IMR-90 (cell line): ENCODE data around the gene TIGAR. TPM values are rescaled to one million over a fixed set of nuclear protein-coding genes. Genes with fewer than 3 reads are reported as not detected.

Experiments used
- ATAC-seq: fragments of 200-7000 bp; cut with Tn5 transposase; 2 replicates; pipeline ENCODE4 v1.9.1; 2020; ENCODE audit warnings: low read depth, mild to moderate bottlenecking, moderate library complexity
- BruUV-seq: library from RNA; stranded (reverse); fragments of 400-500 nt; replicated peaks from 2 replicates; lab custom pipeline; 2021; lab: Mats Ljungman, UMichigan
- CTCF ChIA-PET: fragments of 300-600 bp; formaldehyde crosslinking; extraction: SDS; loops from one replicate; lab custom pipeline; 2021; ENCODE audit warnings: antibody characterized with exemption; lab: Yijun Ruan, JAX
- POLR2A ChIA-PET: fragments of 300-600 bp; sonication (Branson Sonifier 250); formaldehyde crosslinking; loops from one replicate; lab custom pipeline; 2022; ENCODE audit warnings: antibody characterized with exemption; ENCODE audit not compliant: unreplicated experiment; lab: Charles Lee
- DNase-seq: peaks from one replicate; pipeline ENCODE4 v3.0.0; 2013
- H2AFZ ChIP-seq: replicated peaks from 2 replicates; pipeline ENCODE3; 2013; ENCODE audit warnings: low read length, mild to moderate bottlenecking; ENCODE audit not compliant: poor library complexity
- H2AK5ac ChIP-seq: 2 replicates; pipeline ENCODE4 v1.6.1; 2013; ENCODE audit warnings: low read depth, low read length, inconsistent platforms
- H2AK9ac ChIP-seq: replicated peaks from 2 replicates; pipeline ENCODE3; 2013; ENCODE audit warnings: mild to moderate bottlenecking, low read depth, low read length, moderate library complexity; ENCODE audit not compliant: poor library complexity
- H2BK120ac ChIP-seq: 2 replicates; pipeline ENCODE4 v1.6.1; 2013; ENCODE audit warnings: low read depth, low read length, inconsistent platforms
- H2BK15ac ChIP-seq: 3 replicates; pipeline ENCODE4 v1.6.1; 2013; ENCODE audit warnings: low read depth, low read length, inconsistent platforms
- H2BK20ac ChIP-seq: 2 replicates; pipeline ENCODE4 v1.6.1; 2013; ENCODE audit warnings: low read depth, mild to moderate bottlenecking, inconsistent platforms, low read length, moderate library complexity
- H2BK5ac ChIP-seq: 2 replicates; pipeline ENCODE4 v1.6.1; 2013; ENCODE audit warnings: mild to moderate bottlenecking, low read depth, low read length, inconsistent platforms; ENCODE audit not compliant: poor library complexity, severe bottlenecking
- H3K14ac ChIP-seq: replicated peaks from 2 replicates; pipeline ENCODE4 v1.6.1; 2013; ENCODE audit warnings: low read depth, low read length, inconsistent platforms
- H3K18ac ChIP-seq: 2 replicates; pipeline ENCODE4 v1.6.1; 2013; ENCODE audit warnings: low read depth, low read length, control low read depth
- H3K23ac ChIP-seq: 2 replicates; pipeline ENCODE4 v1.6.1; 2013; ENCODE audit warnings: low read depth, low read length, inconsistent platforms
- H3K27ac ChIP-seq: 2 replicates; pipeline ENCODE4 v1.5.1; 2013; ENCODE audit warnings: mild to moderate bottlenecking, control low read depth, low read length; ENCODE audit not compliant: insufficient read depth
- H3K27me3 ChIP-seq: 2 replicates; pipeline ENCODE4 v1.6.1; 2013; ENCODE audit warnings: low read length; ENCODE audit not compliant: control insufficient read depth, insufficient read depth
- H3K36me3 ChIP-seq: 2 replicates; pipeline ENCODE4 v1.6.1; 2013; ENCODE audit warnings: low read length, mixed read lengths; ENCODE audit not compliant: control insufficient read depth, insufficient read depth
- H3K4ac ChIP-seq: 2 replicates; pipeline ENCODE4 v1.6.1; 2013; ENCODE audit warnings: low read depth, low read length, inconsistent platforms
- H3K4me1 ChIP-seq: 2 replicates; pipeline ENCODE4 v1.6.1; 2013; ENCODE audit warnings: low read length, mixed read lengths; ENCODE audit not compliant: control insufficient read depth, insufficient read depth
- H3K4me2 ChIP-seq: 2 replicates; pipeline ENCODE4 v1.6.1; 2013; ENCODE audit warnings: low read depth, mild to moderate bottlenecking, control low read depth, low read length, moderate library complexity
- H3K4me3 ChIP-seq: 2 replicates; pipeline ENCODE4 v1.5.1; 2013; ENCODE audit warnings: low read depth, mild to moderate bottlenecking, control low read depth, low read length, moderate library complexity; ENCODE audit not compliant: insufficient read depth
- H3K56ac ChIP-seq: 2 replicates; pipeline ENCODE4 v1.6.1; 2013; ENCODE audit warnings: low read length, inconsistent platforms; ENCODE audit not compliant: insufficient read depth; ENCODE audit errors: extremely low read depth
- H3K79me1 ChIP-seq, 2 experiments: 2 replicates each; pipeline ENCODE4 v1.6.1; 2013; ENCODE audit warnings: low read length in 2 of 2, inconsistent platforms in 1 of 2, low read depth in 1 of 2
- H3K9ac ChIP-seq: 2 replicates; pipeline ENCODE4 v1.6.1; 2013; ENCODE audit warnings: low read depth, low read length, control low read depth
- H3K9me1 ChIP-seq: 2 replicates; pipeline ENCODE4 v1.6.1; 2013; ENCODE audit warnings: low read length, inconsistent platforms; ENCODE audit not compliant: insufficient read depth
- H3K9me3 ChIP-seq: 2 replicates; pipeline ENCODE4 v1.6.1; 2013; ENCODE audit warnings: low read length; ENCODE audit not compliant: control insufficient read depth, insufficient read depth
- H4K20me1 ChIP-seq: 2 replicates; pipeline ENCODE4 v1.6.1; 2013; ENCODE audit warnings: low read length, inconsistent platforms; ENCODE audit not compliant: insufficient read depth
- H4K5ac ChIP-seq: 2 replicates; pipeline ENCODE4 v1.6.1; 2013; ENCODE audit warnings: mild to moderate bottlenecking, low read depth, low read length, control low read depth
- H4K8ac ChIP-seq, 2 experiments: 2 replicates each; pipeline ENCODE4 v1.6.1; 2013; ENCODE audit warnings: low read depth in 2 of 2, low read length in 2 of 2, control low read depth in 1 of 2, inconsistent platforms in 1 of 2
- H4K91ac ChIP-seq: 2 replicates; pipeline ENCODE4 v1.6.1; 2013; ENCODE audit warnings: low read depth, low read length, inconsistent platforms; ENCODE audit not compliant: insufficient read depth
- CEBPB ChIP-seq: IDR thresholded peaks from 2 replicates; pipeline ENCODE4 v1.6.1; 2012; ENCODE audit warnings: low read depth, low read length, improper control_type of control experiment
- MAFK ChIP-seq: IDR thresholded peaks from 2 replicates; pipeline ENCODE4 v1.6.1; 2012; ENCODE audit warnings: low read depth, low read length, improper control_type of control experiment
- NFE2L2 ChIP-seq: fragments of 150-350 bp; IDR thresholded peaks from 2 replicates; pipeline ENCODE4 v1.6.1; 2016; ENCODE audit warnings: low read depth, mild to moderate bottlenecking, low read length
- RAD21 ChIP-seq: IDR thresholded peaks from 2 replicates; pipeline ENCODE4 v1.6.1; 2012; ENCODE audit warnings: low read length, improper control_type of control experiment
- RCOR1 ChIP-seq: IDR thresholded peaks from 2 replicates; pipeline ENCODE4 v1.6.1; 2012; ENCODE audit warnings: mild to moderate bottlenecking, low read length, improper control_type of control experiment; ENCODE audit not compliant: insufficient replicate concordance
- RFX5 ChIP-seq: IDR thresholded peaks from 2 replicates; pipeline ENCODE4 v1.8.0; 2012; ENCODE audit warnings: low read depth, mild to moderate bottlenecking, low read length, moderate library complexity
- SMC3 ChIP-seq: fragments of 150-350 bp; IDR thresholded peaks from 2 replicates; pipeline ENCODE4 v1.6.1; 2016; ENCODE audit warnings: low read depth, mild to moderate bottlenecking, antibody characterized with exemption, low read length, moderate library complexity
- USF2 ChIP-seq: fragments of 150-350 bp; IDR thresholded peaks from 2 replicates; pipeline ENCODE4 v1.6.1; 2017; ENCODE audit warnings: mild to moderate bottlenecking, antibody characterized with exemption, low read length, low read depth
- WGBS, 2 experiments: methylation state at CpG; one replicate each; pipeline versions ENCODE4 v1.1.5 to v1.1.7; 2013; ENCODE audit warnings: missing lambda C conversion rate in 2 of 2; ENCODE audit not compliant: insufficient read length in 1 of 2; ENCODE audit errors: extremely low coverage in 2 of 2; 5-methylcytosine and 5-hydroxymethylcytosine counted together
- dilution Hi-C: fragments of 300-500 bp; cut with HindIII; formaldehyde crosslinking; loops from one replicate; pipeline ENCODE4 v1.14.3; 2018; ENCODE audit warnings: low sequenced_read_pairs; ENCODE audit not compliant: unreplicated experiment
- in situ Hi-C: fragments of 300-500 bp; cut with MboI; formaldehyde crosslinking; loops from 3 replicates; pipeline ENCODE4 v1.14.3; 2019; ENCODE audit warnings: low sequenced_read_pairs, inconsistent platforms, mixed read lengths
- intact Hi-C: fragments of 100-400 bp; cut with micrococcal nuclease; formaldehyde crosslinking; loops from 2 replicates; pipeline ENCODE4 v1.10.0; 2022
- polyA plus RNA-seq, 3 experiments: library from polyadenylated mRNA; depleted of rRNA; stranded (reverse); fragments of >200 nt; gene quantifications; 2 replicates each; pipeline ENCODE4 v1.2.3, GENCODE V29; 2012; ENCODE audit warnings: low replicate concordance in 1 of 3
- total RNA-seq: library from RNA; depleted of rRNA; stranded (reverse); fragments of >200 nt; gene quantifications from 2 replicates; pipeline ENCODE4 v1.2.3, GENCODE V29; 2012
- TF ChIP-seq, protein P1 (sequence below): fragments of 150-350 bp; IDR thresholded peaks from 2 replicates; pipeline ENCODE4 v1.6.1; 2016; ENCODE audit warnings: low read depth, mild to moderate bottlenecking, low read length, moderate library complexity, borderline replicate concordance
- TF ChIP-seq, protein P2 (sequence below): conservative IDR thresholded peaks from 2 replicates; pipeline ENCODE4 v1.5.1; 2012; ENCODE audit warnings: mild to moderate bottlenecking, low read depth, low read length, improper control_type of control experiment

TIGAR gene
- total and polyA plus RNA-seq, 2 of the 4 experiments (the other 2 are of a cell fraction), result 7.3 to 13.7 TPM

- Histone ChIP-seq H3K9me3 (no peaks in the 10 kb centered on the region), H3K4me3 (no peak overlapping the region), H3K4ac (no peak overlapping the region), H3K56ac (no peak overlapping the region), H3K79me1 (peaks cover 28 to 30% of the 10 kb centered on the region in 2 experiments), H3K27me3 (no peaks in the 10 kb centered on the region), H2BK15ac (no peak overlapping the region), H2BK5ac (no peak overlapping the region), H2BK120ac (no peak overlapping the region), H3K4me1 (peaks cover 2% of the 10 kb centered on the region; the same call in 1 of the 2 replicates), H3K9me1 (no peaks in the 10 kb centered on the region; the same call in 1 of the 2 replicates), H3K23ac (no peak overlapping the region), H4K20me1 (peaks cover 7% of the 10 kb centered on the region; the same call in 1 of the 2 replicates), H4K91ac (no peak overlapping the region), H3K9ac (no peak overlapping the region), H4K8ac (no peak overlapping the region), H3K27ac (no peak overlapping the region), H3K18ac (no peak overlapping the region), H2AK5ac (no peak overlapping the region), H2BK20ac (no peak overlapping the region), H3K14ac (no peak overlapping the region), H2AFZ (no peak overlapping the region), H2AK9ac (no peak overlapping the region), H3K36me3 (peaks cover 3% of the 10 kb centered on the region; the same call in 1 of the 2 replicates), H3K4me2 (no peak overlapping the region), H4K5ac (no peak overlapping the region)
- no TSS peak for BruUV-seq
- no CpG with 5 or more reads among the region's 4 CpGs for WGBS, 2 experiments
- DNase-seq, result no peak
- no peak for ATAC-seq
- CTCF ChIA-PET, result interaction anchor here (0.6 to 0.7 kb wide), 2 partner anchors 216 to 419 kb away, joined by 3 read pairs; no protein-coding TSS in a partner anchor
- POLR2A ChIA-PET, result no interaction called here
- dilution Hi-C loops (no loop called here), in situ Hi-C loops (no loop called here), intact Hi-C loops (loop anchor here (5.0 kb wide), 1 partner anchor 214 kb away; the partner anchor contains the start of gene RAD51AP1)
- TF ChIP-seq USF2, result no peak
- no peak for TF ChIP-seq RFX5
- no peak for TF ChIP-seq SMC3
- no peak for TF ChIP-seq MAFK
- no peak for TF ChIP-seq RAD21
- TF ChIP-seq, protein P1, sequence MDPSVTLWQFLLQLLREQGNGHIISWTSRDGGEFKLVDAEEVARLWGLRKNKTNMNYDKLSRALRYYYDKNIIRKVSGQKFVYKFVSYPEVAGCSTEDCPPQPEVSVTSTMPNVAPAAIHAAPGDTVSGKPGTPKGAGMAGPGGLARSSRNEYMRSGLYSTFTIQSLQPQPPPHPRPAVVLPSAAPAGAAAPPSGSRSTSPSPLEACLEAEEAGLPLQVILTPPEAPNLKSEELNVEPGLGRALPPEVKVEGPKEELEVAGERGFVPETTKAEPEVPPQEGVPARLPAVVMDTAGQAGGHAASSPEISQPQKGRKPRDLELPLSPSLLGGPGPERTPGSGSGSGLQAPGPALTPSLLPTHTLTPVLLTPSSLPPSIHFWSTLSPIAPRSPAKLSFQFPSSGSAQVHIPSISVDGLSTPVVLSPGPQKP, result no peak
- TF ChIP-seq NFE2L2, result no peak
- no peak for TF ChIP-seq RCOR1
- TF ChIP-seq CEBPB, result no peak
- TF ChIP-seq, protein P2, sequence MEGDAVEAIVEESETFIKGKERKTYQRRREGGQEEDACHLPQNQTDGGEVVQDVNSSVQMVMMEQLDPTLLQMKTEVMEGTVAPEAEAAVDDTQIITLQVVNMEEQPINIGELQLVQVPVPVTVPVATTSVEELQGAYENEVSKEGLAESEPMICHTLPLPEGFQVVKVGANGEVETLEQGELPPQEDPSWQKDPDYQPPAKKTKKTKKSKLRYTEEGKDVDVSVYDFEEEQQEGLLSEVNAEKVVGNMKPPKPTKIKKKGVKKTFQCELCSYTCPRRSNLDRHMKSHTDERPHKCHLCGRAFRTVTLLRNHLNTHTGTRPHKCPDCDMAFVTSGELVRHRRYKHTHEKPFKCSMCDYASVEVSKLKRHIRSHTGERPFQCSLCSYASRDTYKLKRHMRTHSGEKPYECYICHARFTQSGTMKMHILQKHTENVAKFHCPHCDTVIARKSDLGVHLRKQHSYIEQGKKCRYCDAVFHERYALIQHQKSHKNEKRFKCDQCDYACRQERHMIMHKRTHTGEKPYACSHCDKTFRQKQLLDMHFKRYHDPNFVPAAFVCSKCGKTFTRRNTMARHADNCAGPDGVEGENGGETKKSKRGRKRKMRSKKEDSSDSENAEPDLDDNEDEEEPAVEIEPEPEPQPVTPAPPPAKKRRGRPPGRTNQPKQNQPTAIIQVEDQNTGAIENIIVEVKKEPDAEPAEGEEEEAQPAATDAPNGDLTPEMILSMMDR, result no peak
These were observed 2.4 kb downstream of the TIGAR start for GRCh38 chr12:4323396-4323795.
